GM19468 (cell line): ENCODE results near the gene HS3ST3B1.

Experiments
- ATAC-seq: cut with Tn5 transposase; IDR thresholded peaks from one replicate; pipeline ENCODE4 v1.9.1; 2021; ENCODE audit warnings: mild to moderate bottlenecking, moderate library complexity, moderate number of reproducible peaks; ENCODE audit not compliant: unreplicated experiment; ENCODE audit errors: extremely low read depth

Gene HS3ST3B1

GRCh38 chr17:14302431-14303099, 1.7 kb downstream of the HS3ST3B1 start:
- ATAC-seq: peak; percentile 61

- ATAC-seq: no peak
Measured at GRCh38 chr17:14303343-14304221, 2.7 kb downstream of the HS3ST3B1 start.

- ATAC-seq: no peak
Measured at GRCh38 chr17:14304222-14304772, 3.4 kb downstream of the HS3ST3B1 start.

- no peak for ATAC-seq
Measured at GRCh38 chr17:14304773-14305517, 4.1 kb downstream of the HS3ST3B1 start.

GRCh38 chr17:14305785-14306496, 5.1 kb downstream of the HS3ST3B1 start:
- no peak for ATAC-seq

- ATAC-seq: no peak
Measured at GRCh38 chr17:14306596-14306995, 5.7 kb downstream of the HS3ST3B1 start.

GRCh38 chr17:14307560-14308024, 6.7 kb downstream of the HS3ST3B1 start:
- no peak for ATAC-seq

- ATAC-seq: no peak
Measured at GRCh38 chr17:14308636-14308964, 7.7 kb downstream of the HS3ST3B1 start.

GRCh38 chr17:14308965-14309879, 8.3 kb downstream of the HS3ST3B1 start:
- no peak for ATAC-seq

- ATAC-seq: no peak
Measured at GRCh38 chr17:14310101-14310500, 9.2 kb downstream of the HS3ST3B1 start.

GRCh38 chr17:14310605-14311004, 9.7 kb downstream of the HS3ST3B1 start:
- no peak for ATAC-seq

GRCh38 chr17:14311186-14311705, 10.4 kb downstream of the HS3ST3B1 start:
- ATAC-seq: no peak

GRCh38 chr17:14311981-14312380, 11.1 kb downstream of the HS3ST3B1 start:
- no peak for ATAC-seq

- ATAC-seq: no peak
Measured at GRCh38 chr17:14312522-14312921, 11.6 kb downstream of the HS3ST3B1 start.

- ATAC-seq: no peak
Measured at GRCh38 chr17:14316126-14316832, 15.4 kb downstream of the HS3ST3B1 start.

- ATAC-seq: no peak
Measured at GRCh38 chr17:14317383-14317782, 16.5 kb downstream of the HS3ST3B1 start.

GRCh38 chr17:14318109-14318917, 17.4 kb downstream of the HS3ST3B1 start:
- ATAC-seq: no peak
